ENCODE results near the gene UGT8.
"Not testable (repeated sequence)": the region's sequence is repeated elsewhere in the genome, so short reads cannot be mapped to it uniquely, and the experiment has no call there.

The UGT8 gene
- total RNA-seq, result 0.32 to 0.96 (median 0.33) reads per million in 3 experiments

GRCh38 chr4:114598191-114599121, at the start of gene UGT8:
Gene UGT8, plus strand, starts transcription at chr4:114598807. Its CDS starts 24,074 bp downstream, at chr4:114622881.
- DNase-seq, result no peak

- no peak for DNase-seq
Measured at GRCh38 chr4:114549638-114550037, 49.0 kb upstream of the UGT8 start.

- DNase-seq, result no peak
Measured at GRCh38 chr4:114558446-114559020, 40.1 kb upstream of the UGT8 start.

GRCh38 chr4:114561590-114561989, 37.0 kb upstream of the UGT8 start:
- no peak for DNase-seq

- DNase-seq, result no peak
Measured at GRCh38 chr4:114562176-114562904, 36.3 kb upstream of the UGT8 start.

- DNase-seq, result no peak
Measured at GRCh38 chr4:114563536-114564315, 34.9 kb upstream of the UGT8 start.

GRCh38 chr4:114577386-114577785, 21.2 kb upstream of the UGT8 start:
- DNase-seq, result no peak

GRCh38 chr4:114582621-114583020, 16.0 kb upstream of the UGT8 start:
- no peak for DNase-seq

GRCh38 chr4:114588305-114588704, 10.3 kb upstream of the UGT8 start:
- no peak for DNase-seq

- DNase-seq, result not testable (repeated sequence)
Measured at GRCh38 chr4:114590360-114590759, 8.2 kb upstream of the UGT8 start.

GRCh38 chr4:114593526-114593925, 5.1 kb upstream of the UGT8 start:
- no peak for DNase-seq

- no peak for DNase-seq
Measured at GRCh38 chr4:114595207-114595606, 3.4 kb upstream of the UGT8 start.

- DNase-seq, result no peak
Measured at GRCh38 chr4:114595921-114596320, 2.7 kb upstream of the UGT8 start.

- no peak for DNase-seq
Measured at GRCh38 chr4:114597410-114598115, 1.0 kb upstream of the UGT8 start.

GRCh38 chr4:114599231-114599902, 760 bp downstream of the UGT8 start:
- DNase-seq, result no peak

- DNase-seq, result no peak
Measured at GRCh38 chr4:114599903-114600552, 1.4 kb downstream of the UGT8 start.

GRCh38 chr4:114600672-114601071, 2.1 kb downstream of the UGT8 start:
- DNase-seq, result no peak

- no peak for DNase-seq
Measured at GRCh38 chr4:114601304-114602052, 2.9 kb downstream of the UGT8 start.

- no peak for DNase-seq
Measured at GRCh38 chr4:114603497-114603896, 4.9 kb downstream of the UGT8 start.

- DNase-seq, result no peak
Measured at GRCh38 chr4:114606245-114606644, 7.6 kb downstream of the UGT8 start.
